Stomach (tissue), 4 donors: ENCODE data around the gene CASP9.

Experiments
- CTCF ChIP-seq, 7 experiments: fragments of 450-650 bp in 4 of 7; fragments of 200-600 bp in 3 of 7; sonication (generic) in 3 of 7; IDR thresholded peaks; one replicate each; pipeline ENCODE4 v1.5.1; 2016 to 2019; ENCODE audit warnings: antibody characterized with exemption in 7 of 7, control low read depth in 2 of 7, mild to moderate bottlenecking in 1 of 7
- POLR2A ChIP-seq, 4 donors: fragments of 450-650 bp; IDR thresholded peaks; one replicate each; pipeline ENCODE4 v1.6.1; 2016; ENCODE audit warnings: antibody characterized with exemption in 4 of 4, control low read depth in 2 of 4, mild to moderate bottlenecking in 1 of 4, moderate library complexity in 1 of 4
- POLR2AphosphoS5 ChIP-seq, 3 donors: sonication (generic); formaldehyde crosslinking; IDR thresholded peaks; one replicate each; pipeline ENCODE4 v1.6.1; 2016; ENCODE audit warnings: antibody characterized with exemption in 3 of 3

- TF ChIP-seq POLR2AphosphoS5 (IDR thresholded peaks at IDR 0.05), result no peak
- TF ChIP-seq POLR2A (IDR thresholded peaks at IDR 0.05), result no peak
- TF ChIP-seq CTCF (IDR thresholded peaks at IDR 0.05), result no peak
Observed at GRCh38 chr1:15445390-15446122, 78.5 kb downstream of the CASP9 start.
